ENCODE data around the gene ADIPOR2. TPM values are rescaled to one million over a fixed set of nuclear protein-coding genes. Genes with fewer than 3 reads are reported as not detected.

Gene ADIPOR2
- total and polyA plus RNA-seq, 12 donors: 18.5 to 47.7 (median 41.6) TPM

- TF ChIP-seq CTCF (IDR thresholded peaks at IDR 0.05): no peak
- H3K9me3 ChIP-seq: no peaks in the 10 kb centered on the region
- no peak overlapping the region for H3K4me3 ChIP-seq
- H3K4me1 ChIP-seq: peaks cover 11 to 47% (median 33%) of the 10 kb centered on the region in 9 donors
- no peaks in the 10 kb centered on the region for H3K27me3 ChIP-seq
- ATAC-seq (no peak), DNase-seq (peak in 1 of 2 donors; percentile 42)
- H3K36me3 ChIP-seq: no peaks in the 10 kb centered on the region
- WGBS, 2 donors: 74 to 78% methylated on average over 12 of the region's 12 CpGs
- intact Hi-C loops (cut with DNase I): loop anchor here in 1 of 10 donors (2.0 to 5.0 kb wide), 2 partner anchors 35 to 284 kb away; partner anchors contain the start of gene ADIPOR2
- peak overlapping the region in 3 of 10 donors; percentile 62 to 99 (median 79) for H3K27ac ChIP-seq
Observed at GRCh38 chr12:1656902-1657301, 34.0 kb upstream of the ADIPOR2 start.

GRCh38 chr12:1657688-1658087 is 33.2 kb upstream of the ADIPOR2 start:
- Histone ChIP-seq H3K36me3 (no peaks in the 10 kb centered on the region), H3K4me1 (peaks cover 11 to 46% (median 33%) of the 10 kb centered on the region in 9 donors), H3K9me3 (no peaks in the 10 kb centered on the region), H3K4me3 (no peak overlapping the region), H3K27ac (peak overlapping the region; percentile 32 to 99 (median 92)), H3K27me3 (no peaks in the 10 kb centered on the region)
- intact Hi-C loops (cut with DNase I): loop anchor here in 1 of 10 donors (2.0 to 5.0 kb wide), 2 partner anchors 35 to 283 kb away; partner anchors contain the start of gene ADIPOR2
- TF ChIP-seq CTCF (IDR thresholded peaks at IDR 0.05): no peak
- 74 to 84% methylated on average over 1 of the region's 1 CpG for whole genome bisulfite sequencing, 2 donors
- ATAC-seq: no peak
- DNase-seq: no peak

- H3K36me3 ChIP-seq: no peaks in the 10 kb centered on the region
- DNase-seq (peak; percentile 28 to 48), ATAC-seq (peak; percentile 13 to 70 (median 48))
- peaks cover 11 to 47% (median 33%) of the 10 kb centered on the region in 9 donors for H3K4me1 ChIP-seq
- H3K27ac ChIP-seq: peak overlapping the region; percentile 73 to 99 (median 93)
- no peak for TF ChIP-seq CTCF (IDR thresholded peaks at IDR 0.05)
- WGBS, 2 donors: 57 to 64% methylated on average over 17 to 18 of the region's 20 CpGs
- H3K9me3 ChIP-seq: no peaks in the 10 kb centered on the region
- peak overlapping the region in 6 of 10 donors; percentile 0 to 28 (median 17) for H3K4me3 ChIP-seq
- intact Hi-C loops (cut with DNase I): no loop called here
- H3K27me3 ChIP-seq: no peaks in the 10 kb centered on the region
Observed at GRCh38 chr12:1660304-1661187, 30.3 kb upstream of the ADIPOR2 start.

- 3 to 5% methylated on average over 46 to 65 of the region's 69 CpGs for WGBS, 2 donors
- Histone ChIP-seq H3K27me3 (no peaks in the 10 kb centered on the region), H3K9me3 (no peaks in the 10 kb centered on the region), H3K4me3 (peak overlapping the region; percentile 32 to 71 (median 58)), H3K36me3 (no peaks in the 10 kb centered on the region), H3K27ac (peak overlapping the region; percentile 84 to 98 (median 95)), H3K4me1 (peaks cover 13 to 55% (median 38%) of the 10 kb centered on the region in 9 donors)
- TF ChIP-seq CTCF (IDR thresholded peaks at IDR 0.05): no peak
- peak; percentile 90 to 92 for DNase-seq
- intact Hi-C loops (cut with DNase I): no loop called here
- ATAC-seq: peak; percentile 85 to 92 (median 88)
Observed at GRCh38 chr12:1661553-1662335, 29.1 kb upstream of the ADIPOR2 start.
